MCF 10A (cell line): ENCODE measurements around the gene STEAP3. TPM values are rescaled to one million over a fixed set of nuclear protein-coding genes. Genes with fewer than 3 reads are reported as not detected.
A peak's percentile ranks its signal among the peaks of the same experiment; 100 is the strongest.

ENCODE experiments used
- BruUV-seq: library from RNA; stranded (reverse); fragments of 400-500 nt; replicated peaks from 2 replicates; lab custom pipeline; 2021; lab: Mats Ljungman, UMichigan
- CTCF ChIA-PET: fragments of 300-600 bp; sonication (Branson Sonifier 250); formaldehyde crosslinking; extraction: SDS; loops from one replicate; lab custom pipeline; 2021; ENCODE audit warnings: antibody characterized with exemption, inconsistent platforms; lab: Yijun Ruan, JAX
- POLR2A ChIA-PET: fragments of 300-600, 350-650 bp; sonication (Branson Sonifier 250); formaldehyde crosslinking; extraction: SDS; loops from one replicate; lab custom pipeline; 2020; ENCODE audit warnings: antibody characterized with exemption, inconsistent platforms; lab: Yijun Ruan, JAX
- DNase-seq: peaks from one replicate; pipeline ENCODE4 v3.0.0-alpha.2; 2018; ENCODE audit not compliant: unreplicated experiment
- H3K27ac Mint-ChIP-seq: one replicate; pipeline ENCODE4 v1.8.0; 2022; ENCODE audit warnings: mild to moderate bottlenecking, low read depth, mixed read lengths; ENCODE audit not compliant: unreplicated experiment
- H3K27me3 Mint-ChIP-seq: one replicate; pipeline ENCODE4 v1.8.0; 2022; ENCODE audit warnings: mixed read lengths; ENCODE audit not compliant: insufficient read depth, unreplicated experiment
- H3K36me3 Mint-ChIP-seq: one replicate; pipeline ENCODE4 v1.8.0; 2022; ENCODE audit warnings: mild to moderate bottlenecking, moderate library complexity, mixed read lengths; ENCODE audit not compliant: insufficient read depth, unreplicated experiment
- H3K4me1 Mint-ChIP-seq: one replicate; pipeline ENCODE4 v1.8.0; 2022; ENCODE audit warnings: mixed read lengths; ENCODE audit not compliant: insufficient read depth, unreplicated experiment
- H3K4me3 Mint-ChIP-seq: one replicate; pipeline ENCODE4 v1.8.0; 2022; ENCODE audit warnings: mild to moderate bottlenecking, moderate library complexity, mixed read lengths; ENCODE audit not compliant: unreplicated experiment
- H3K9me3 Mint-ChIP-seq: one replicate; pipeline ENCODE4 v1.8.0; 2022; ENCODE audit warnings: mixed read lengths; ENCODE audit not compliant: unreplicated experiment
- CTCF ChIP-seq: fragments of 200-600 bp; IDR thresholded peaks from one replicate; pipeline ENCODE4 v1.8.0; 2022; ENCODE audit warnings: antibody characterized with exemption, mild to moderate bottlenecking; ENCODE audit not compliant: unreplicated experiment
- intact Hi-C: fragments of 100-400 bp; cut with micrococcal nuclease; formaldehyde crosslinking; loops from 2 replicates; pipeline ENCODE4 v1.14.1; 2022
- total RNA-seq: library from RNA; stranded (reverse); gene quantifications from 2 replicates; pipeline ENCODE4 v1.2.3, GENCODE V29; 2022

Gene STEAP3
- total RNA-seq, 1 experiment from 2014 or later = 25.0 TPM

GRCh38 chr2:119221609-119222008 is 2.0 kb upstream of the STEAP3 start:
- intact Hi-C loops = loop anchor here (10.0 kb wide), 1 partner anchor 143 kb away; the partner anchor contains the start of genes C2orf76 and DBI
- CTCF ChIA-PET = interaction anchor here (0.5 to 6.2 kb wide), 5 partner anchors 31 to 345 kb away, joined by 3 to 56 read pairs (median 3); no protein-coding TSS in a partner anchor

GRCh38 chr2:119222213-119222612 is 1.4 kb upstream of the STEAP3 start:
- ChIA-PET POLR2A (interaction anchor here (1.1 to 1.3 kb wide), 3 partner anchors 10 to 37 kb away, joined by 3 read pairs; no protein-coding TSS in a partner anchor), CTCF (interaction anchor here (0.6 to 6.2 kb wide), 6 partner anchors 13 to 340 kb away, joined by 3 to 56 read pairs (median 3); no protein-coding TSS in a partner anchor)
- intact Hi-C loops = loop anchor here (10.0 kb wide), 1 partner anchor 143 kb away; the partner anchor contains the start of genes C2orf76 and DBI
- no peak for TF ChIP-seq CTCF
- H3K9me3 Mint-ChIP-seq = no peaks in the 10 kb centered on the region
- H3K27ac Mint-ChIP-seq = peak overlapping the region; percentile 63
- no peak overlapping the region for H3K4me3 Mint-ChIP-seq
- DNase-seq = no peak
- BruUV-seq = no TSS peak
- H3K27me3 Mint-ChIP-seq = no peaks in the 10 kb centered on the region
- H3K4me1 Mint-ChIP-seq = peaks cover 26% of the 10 kb centered on the region
- peaks cover 11% of the 10 kb centered on the region for H3K36me3 Mint-ChIP-seq

More at GRCh38 chr2:119221609-119222008, 2.0 kb upstream of the STEAP3 start:
- no peaks in the 10 kb centered on the region for H3K9me3 Mint-ChIP-seq
- H3K36me3 Mint-ChIP-seq = peaks cover 5% of the 10 kb centered on the region
- H3K27ac Mint-ChIP-seq = no peak overlapping the region
- peaks cover 32% of the 10 kb centered on the region for H3K4me1 Mint-ChIP-seq
- H3K4me3 Mint-ChIP-seq = no peak overlapping the region
- POLR2A ChIA-PET = interaction anchor here (1.2 to 1.3 kb wide), 2 partner anchors 19 to 38 kb away, joined by 3 read pairs; no protein-coding TSS in a partner anchor
- DNase-seq = no peak
- H3K27me3 Mint-ChIP-seq = no peaks in the 10 kb centered on the region
- no peak for TF ChIP-seq CTCF
- no TSS peak for BruUV-seq

GRCh38 chr2:119222863-119223520 is 642 bp upstream of the STEAP3 start:
- Mint-ChIP-seq H3K27ac (peak overlapping the region; percentile 63), H3K9me3 (no peaks in the 10 kb centered on the region), H3K4me3 (peak overlapping the region; percentile 68), H3K27me3 (no peaks in the 10 kb centered on the region), H3K4me1 (peaks cover 18% of the 10 kb centered on the region), H3K36me3 (peaks cover 11% of the 10 kb centered on the region)
- intact Hi-C loops = loop anchor here (10.0 kb wide), 1 partner anchor 142 kb away; the partner anchor contains the start of genes C2orf76 and DBI
- no TSS peak for BruUV-seq
- POLR2A ChIA-PET = interaction anchor here (1.1 to 1.3 kb wide), 2 partner anchors 9 to 18 kb away, joined by 3 read pairs; no protein-coding TSS in a partner anchor
- TF ChIP-seq CTCF = no peak
- no peak for DNase-seq
- CTCF ChIA-PET = interaction anchor here (0.6 to 1.8 kb wide), 4 partner anchors 12 to 340 kb away, joined by 3 to 6 read pairs (median 3); no protein-coding TSS in a partner anchor
